ENCODE measurements around the gene GRAMD1A.

DNA sequence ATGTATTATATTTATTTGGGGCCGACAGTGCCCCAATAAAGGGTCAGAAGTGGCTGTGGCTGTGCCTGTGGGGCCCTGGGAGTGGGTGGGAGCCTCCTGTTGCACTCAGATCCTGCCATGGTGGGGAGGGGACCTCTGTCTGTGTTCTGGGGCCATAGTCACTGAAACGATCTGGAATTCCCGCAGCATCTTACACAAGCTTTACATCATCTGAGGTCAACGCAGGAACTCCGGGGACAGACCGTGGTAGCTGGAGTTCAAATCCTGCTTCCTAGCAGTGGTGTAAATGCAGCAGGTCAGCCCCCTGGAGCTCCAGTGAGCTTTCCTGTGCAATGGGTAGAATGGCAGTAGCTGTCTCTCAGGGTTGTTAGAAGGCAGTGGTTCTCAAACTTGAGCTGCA, 26.3 kb downstream of the GRAMD1A start:
- TF ChIP-seq, protein P1, sequence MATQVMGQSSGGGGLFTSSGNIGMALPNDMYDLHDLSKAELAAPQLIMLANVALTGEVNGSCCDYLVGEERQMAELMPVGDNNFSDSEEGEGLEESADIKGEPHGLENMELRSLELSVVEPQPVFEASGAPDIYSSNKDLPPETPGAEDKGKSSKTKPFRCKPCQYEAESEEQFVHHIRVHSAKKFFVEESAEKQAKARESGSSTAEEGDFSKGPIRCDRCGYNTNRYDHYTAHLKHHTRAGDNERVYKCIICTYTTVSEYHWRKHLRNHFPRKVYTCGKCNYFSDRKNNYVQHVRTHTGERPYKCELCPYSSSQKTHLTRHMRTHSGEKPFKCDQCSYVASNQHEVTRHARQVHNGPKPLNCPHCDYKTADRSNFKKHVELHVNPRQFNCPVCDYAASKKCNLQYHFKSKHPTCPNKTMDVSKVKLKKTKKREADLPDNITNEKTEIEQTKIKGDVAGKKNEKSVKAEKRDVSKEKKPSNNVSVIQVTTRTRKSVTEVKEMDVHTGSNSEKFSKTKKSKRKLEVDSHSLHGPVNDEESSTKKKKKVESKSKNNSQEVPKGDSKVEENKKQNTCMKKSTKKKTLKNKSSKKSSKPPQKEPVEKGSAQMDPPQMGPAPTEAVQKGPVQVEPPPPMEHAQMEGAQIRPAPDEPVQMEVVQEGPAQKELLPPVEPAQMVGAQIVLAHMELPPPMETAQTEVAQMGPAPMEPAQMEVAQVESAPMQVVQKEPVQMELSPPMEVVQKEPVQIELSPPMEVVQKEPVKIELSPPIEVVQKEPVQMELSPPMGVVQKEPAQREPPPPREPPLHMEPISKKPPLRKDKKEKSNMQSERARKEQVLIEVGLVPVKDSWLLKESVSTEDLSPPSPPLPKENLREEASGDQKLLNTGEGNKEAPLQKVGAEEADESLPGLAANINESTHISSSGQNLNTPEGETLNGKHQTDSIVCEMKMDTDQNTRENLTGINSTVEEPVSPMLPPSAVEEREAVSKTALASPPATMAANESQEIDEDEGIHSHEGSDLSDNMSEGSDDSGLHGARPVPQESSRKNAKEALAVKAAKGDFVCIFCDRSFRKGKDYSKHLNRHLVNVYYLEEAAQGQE (IDR thresholded peaks at IDR 0.05; ENCODE audit: low read depth, low read length): no peak
- TF ChIP-seq, protein P2, sequence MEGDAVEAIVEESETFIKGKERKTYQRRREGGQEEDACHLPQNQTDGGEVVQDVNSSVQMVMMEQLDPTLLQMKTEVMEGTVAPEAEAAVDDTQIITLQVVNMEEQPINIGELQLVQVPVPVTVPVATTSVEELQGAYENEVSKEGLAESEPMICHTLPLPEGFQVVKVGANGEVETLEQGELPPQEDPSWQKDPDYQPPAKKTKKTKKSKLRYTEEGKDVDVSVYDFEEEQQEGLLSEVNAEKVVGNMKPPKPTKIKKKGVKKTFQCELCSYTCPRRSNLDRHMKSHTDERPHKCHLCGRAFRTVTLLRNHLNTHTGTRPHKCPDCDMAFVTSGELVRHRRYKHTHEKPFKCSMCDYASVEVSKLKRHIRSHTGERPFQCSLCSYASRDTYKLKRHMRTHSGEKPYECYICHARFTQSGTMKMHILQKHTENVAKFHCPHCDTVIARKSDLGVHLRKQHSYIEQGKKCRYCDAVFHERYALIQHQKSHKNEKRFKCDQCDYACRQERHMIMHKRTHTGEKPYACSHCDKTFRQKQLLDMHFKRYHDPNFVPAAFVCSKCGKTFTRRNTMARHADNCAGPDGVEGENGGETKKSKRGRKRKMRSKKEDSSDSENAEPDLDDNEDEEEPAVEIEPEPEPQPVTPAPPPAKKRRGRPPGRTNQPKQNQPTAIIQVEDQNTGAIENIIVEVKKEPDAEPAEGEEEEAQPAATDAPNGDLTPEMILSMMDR (IDR thresholded peaks at IDR 0.05): no peak
- TF ChIP-seq EZH2phosphoT487 (IDR thresholded peaks at IDR 0.05; ENCODE audit: borderline replicate concordance, low read depth): no peak
- no peak for TF ChIP-seq MXI1 (IDR thresholded peaks at IDR 0.05; ENCODE audit: low read depth, low read length)
- TF ChIP-seq SIN3A (IDR thresholded peaks at IDR 0.05; ENCODE audit: borderline replicate concordance, low read depth, low read length): no peak
- TF ChIP-seq SMC3 (IDR thresholded peaks at IDR 0.05; ENCODE audit: low read depth, low read length): no peak
- TF ChIP-seq NRF1 (IDR thresholded peaks at IDR 0.05; ENCODE audit: low read depth, low read length): no peak
- no peak for TF ChIP-seq RFX5 (IDR thresholded peaks at IDR 0.05; ENCODE audit: low read length)
- TF ChIP-seq TAF1 (IDR thresholded peaks at IDR 0.05; ENCODE audit: borderline replicate concordance, low read depth, low read length): no peak
- no peak for TF ChIP-seq CHD2 (IDR thresholded peaks at IDR 0.05; ENCODE audit: low read length, partially characterized antibody)
- TF ChIP-seq EP300 (IDR thresholded peaks at IDR 0.05; ENCODE audit: borderline replicate concordance in 1 of 2, low read depth in 1 of 2, low read length in 1 of 2): no peak
- no peak for TF ChIP-seq FOXM1 (IDR thresholded peaks at IDR 0.05; ENCODE audit: low read depth)

Data from SK-N-SH (cell line).